SK-N-SH treated with all-trans-retinoic acid at 6 μM for 48 hours (cell line): ENCODE results near the gene ST6GALNAC5.

Source experiments
- ATAC-seq: fragments of 200-7000 bp; cut with Tn5 transposase; 3 replicates; pipeline ENCODE4 v1.9.1; 2020; ENCODE audit warnings: mild to moderate bottlenecking, moderate library complexity
- BACH2 ChIP-seq: fragments of 250-450 bp; sonication (Bioruptor Pico); IDR thresholded peaks from 2 replicates; pipeline ENCODE4 v1.9.0; 2021; ENCODE audit warnings: mild to moderate bottlenecking, borderline replicate concordance
- ESRRG ChIP-seq: fragments of 250-450 bp; sonication (Bioruptor Pico); IDR thresholded peaks from 2 replicates; pipeline ENCODE4 v1.6.1; 2021; ENCODE audit warnings: mild to moderate bottlenecking
- GLIS3 ChIP-seq: fragments of 250-450 bp; sonication (Bioruptor Pico); IDR thresholded peaks from 2 replicates; pipeline ENCODE4 v1.5.0; 2020; ENCODE audit warnings: mild to moderate bottlenecking, moderate library complexity
- ISL1 ChIP-seq: fragments of 250-450 bp; sonication (Bioruptor Pico); IDR thresholded peaks from 2 replicates; pipeline ENCODE4 v2.1.2; 2022; ENCODE audit warnings: mild to moderate bottlenecking, moderate library complexity
- OSR1 ChIP-seq: fragments of 250-450 bp; sonication (Bioruptor Pico); IDR thresholded peaks from 2 replicates; pipeline ENCODE4 v1.8.0; 2022; ENCODE audit warnings: moderate library complexity, mild to moderate bottlenecking, inconsistent platforms
- PPARA ChIP-seq: fragments of 250-450 bp; sonication (Bioruptor Pico); IDR thresholded peaks from 2 replicates; pipeline ENCODE4 v1.5.0; 2020; ENCODE audit warnings: mild to moderate bottlenecking, borderline replicate concordance
- RARB ChIP-seq: fragments of 250-450 bp; sonication (Bioruptor Pico); IDR thresholded peaks from 2 replicates; pipeline ENCODE4 v1.8.0; 2021; ENCODE audit warnings: mild to moderate bottlenecking, moderate library complexity
- SNAI2 ChIP-seq: fragments of 250-450 bp; sonication (Bioruptor Pico); IDR thresholded peaks from 2 replicates; pipeline ENCODE4 v1.5.0; 2020; ENCODE audit warnings: mild to moderate bottlenecking, moderate library complexity
- TCF4 ChIP-seq: fragments of 250-450 bp; sonication (Bioruptor Pico); IDR thresholded peaks from 2 replicates; pipeline ENCODE4 v1.8.0; 2021; ENCODE audit warnings: mild to moderate bottlenecking, moderate library complexity, borderline replicate concordance
- TOX ChIP-seq: fragments of 250-450 bp; sonication (Bioruptor Pico); IDR thresholded peaks from 2 replicates; pipeline ENCODE4 v1.8.0; 2021; ENCODE audit warnings: mild to moderate bottlenecking, moderate library complexity, borderline replicate concordance
- ZC3H10 ChIP-seq: fragments of 250-450 bp; sonication (Bioruptor Pico); IDR thresholded peaks from 2 replicates; pipeline ENCODE4 v1.5.1; 2021; ENCODE audit warnings: mild to moderate bottlenecking, moderate library complexity
- ZFP30 ChIP-seq: fragments of 450-650 bp; formaldehyde crosslinking; IDR thresholded peaks from 2 replicates; pipeline ENCODE4 v1.5.0; 2022; ENCODE audit warnings: mild to moderate bottlenecking, moderate library complexity
- ZNF565 ChIP-seq: fragments of 450-650 bp; formaldehyde crosslinking; conservative IDR thresholded peaks from 2 replicates; pipeline ENCODE4 v1.5.0; 2020; ENCODE audit warnings: low read depth, mild to moderate bottlenecking, moderate library complexity
- ZNF70 ChIP-seq: fragments of 450-650 bp; formaldehyde crosslinking; IDR thresholded peaks from 2 replicates; pipeline ENCODE4 v1.5.0; 2020; ENCODE audit warnings: mild to moderate bottlenecking, moderate library complexity
- ZNF8 ChIP-seq: fragments of 450-650 bp; formaldehyde crosslinking; IDR thresholded peaks from 2 replicates; pipeline ENCODE4 v1.5.0; 2020; ENCODE audit warnings: mild to moderate bottlenecking, moderate library complexity
- TF ChIP-seq, protein P1 (sequence below): fragments of 250-450 bp; sonication (Bioruptor Pico); IDR thresholded peaks from 2 replicates; pipeline ENCODE4 v1.8.0; 2021; ENCODE audit warnings: low read depth, mild to moderate bottlenecking, moderate library complexity, borderline replicate concordance
- TF ChIP-seq, protein P2 (sequence below): fragments of 250-450 bp; sonication (Bioruptor Pico); IDR thresholded peaks from 2 replicates; pipeline ENCODE4 v1.5.1; 2020; ENCODE audit warnings: low read depth, mild to moderate bottlenecking, moderate library complexity
- TF ChIP-seq, protein P3 (sequence below): fragments of 250-450 bp; sonication (Bioruptor Pico); IDR thresholded peaks from 2 replicates; pipeline ENCODE4 v1.5.1; 2021; ENCODE audit warnings: mild to moderate bottlenecking, moderate library complexity
- TF ChIP-seq, protein P4 (sequence below): fragments of 250-450 bp; sonication (Bioruptor Pico); IDR thresholded peaks from 2 replicates; pipeline ENCODE4 v1.8.0; 2020; ENCODE audit warnings: mild to moderate bottlenecking, moderate library complexity, borderline replicate concordance
- TF ChIP-seq, protein P5 (sequence below): fragments of 250-450 bp; sonication (Bioruptor Pico); IDR thresholded peaks from 2 replicates; pipeline ENCODE4 v1.5.0; 2020; ENCODE audit warnings: mild to moderate bottlenecking, moderate library complexity

ST6GALNAC5 gene

DNA sequence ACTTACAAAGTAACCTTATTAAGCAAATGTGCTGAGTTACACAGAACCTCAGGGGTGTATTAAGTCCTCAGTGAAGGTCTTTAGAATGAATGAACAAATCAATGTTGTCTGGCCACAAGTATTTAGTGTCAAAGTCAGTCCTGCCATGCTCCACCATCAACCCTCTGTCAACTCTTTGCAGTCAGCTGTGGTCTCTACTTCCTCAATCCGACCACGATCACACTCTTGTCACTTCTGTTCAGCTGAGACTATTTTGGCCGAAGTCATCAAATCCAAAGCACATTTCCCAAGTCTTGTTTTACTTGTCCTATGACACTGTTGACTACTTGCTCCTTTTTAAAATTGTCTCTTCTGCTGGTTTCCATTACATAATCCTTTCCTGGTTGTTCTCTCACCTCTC, 173.5 kb downstream of the ST6GALNAC5 start:
- TF ChIP-seq, protein P1, sequence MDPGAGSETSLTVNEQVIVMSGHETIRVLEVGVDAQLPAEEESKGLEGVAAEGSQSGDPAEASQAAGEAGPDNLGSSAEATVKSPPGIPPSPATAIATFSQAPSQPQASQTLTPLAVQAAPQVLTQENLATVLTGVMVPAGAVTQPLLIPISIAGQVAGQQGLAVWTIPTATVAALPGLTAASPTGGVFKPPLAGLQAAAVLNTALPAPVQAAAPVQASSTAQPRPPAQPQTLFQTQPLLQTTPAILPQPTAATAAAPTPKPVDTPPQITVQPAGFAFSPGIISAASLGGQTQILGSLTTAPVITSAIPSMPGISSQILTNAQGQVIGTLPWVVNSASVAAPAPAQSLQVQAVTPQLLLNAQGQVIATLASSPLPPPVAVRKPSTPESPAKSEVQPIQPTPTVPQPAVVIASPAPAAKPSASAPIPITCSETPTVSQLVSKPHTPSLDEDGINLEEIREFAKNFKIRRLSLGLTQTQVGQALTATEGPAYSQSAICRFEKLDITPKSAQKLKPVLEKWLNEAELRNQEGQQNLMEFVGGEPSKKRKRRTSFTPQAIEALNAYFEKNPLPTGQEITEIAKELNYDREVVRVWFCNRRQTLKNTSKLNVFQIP (CRISPR knock-in tag), result no peak
- TF ChIP-seq GLIS3 (no peak), ZFP30 (no peak), BACH2 (CRISPR knock-in tag) (no peak), ZNF70 (CRISPR knock-in tag) (no peak)
- TF ChIP-seq, protein P2, sequence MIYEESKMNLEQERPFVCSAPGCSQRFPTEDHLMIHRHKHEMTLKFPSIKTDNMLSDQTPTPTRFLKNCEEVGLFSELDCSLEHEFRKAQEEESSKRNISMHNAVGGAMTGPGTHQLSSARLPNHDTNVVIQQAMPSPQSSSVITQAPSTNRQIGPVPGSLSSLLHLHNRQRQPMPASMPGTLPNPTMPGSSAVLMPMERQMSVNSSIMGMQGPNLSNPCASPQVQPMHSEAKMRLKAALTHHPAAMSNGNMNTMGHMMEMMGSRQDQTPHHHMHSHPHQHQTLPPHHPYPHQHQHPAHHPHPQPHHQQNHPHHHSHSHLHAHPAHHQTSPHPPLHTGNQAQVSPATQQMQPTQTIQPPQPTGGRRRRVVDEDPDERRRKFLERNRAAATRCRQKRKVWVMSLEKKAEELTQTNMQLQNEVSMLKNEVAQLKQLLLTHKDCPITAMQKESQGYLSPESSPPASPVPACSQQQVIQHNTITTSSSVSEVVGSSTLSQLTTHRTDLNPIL (CRISPR knock-in tag), result no peak
- TF ChIP-seq, protein P3, sequence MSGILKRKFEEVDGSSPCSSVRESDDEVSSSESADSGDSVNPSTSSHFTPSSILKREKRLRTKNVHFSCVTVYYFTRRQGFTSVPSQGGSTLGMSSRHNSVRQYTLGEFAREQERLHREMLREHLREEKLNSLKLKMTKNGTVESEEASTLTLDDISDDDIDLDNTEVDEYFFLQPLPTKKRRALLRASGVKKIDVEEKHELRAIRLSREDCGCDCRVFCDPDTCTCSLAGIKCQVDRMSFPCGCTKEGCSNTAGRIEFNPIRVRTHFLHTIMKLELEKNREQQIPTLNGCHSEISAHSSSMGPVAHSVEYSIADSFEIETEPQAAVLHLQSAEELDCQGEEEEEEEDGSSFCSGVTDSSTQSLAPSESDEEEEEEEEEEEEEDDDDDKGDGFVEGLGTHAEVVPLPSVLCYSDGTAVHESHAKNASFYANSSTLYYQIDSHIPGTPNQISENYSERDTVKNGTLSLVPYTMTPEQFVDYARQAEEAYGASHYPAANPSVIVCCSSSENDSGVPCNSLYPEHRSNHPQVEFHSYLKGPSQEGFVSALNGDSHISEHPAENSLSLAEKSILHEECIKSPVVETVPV (CRISPR knock-in tag), result no peak
- no peak for ATAC-seq

DNA sequence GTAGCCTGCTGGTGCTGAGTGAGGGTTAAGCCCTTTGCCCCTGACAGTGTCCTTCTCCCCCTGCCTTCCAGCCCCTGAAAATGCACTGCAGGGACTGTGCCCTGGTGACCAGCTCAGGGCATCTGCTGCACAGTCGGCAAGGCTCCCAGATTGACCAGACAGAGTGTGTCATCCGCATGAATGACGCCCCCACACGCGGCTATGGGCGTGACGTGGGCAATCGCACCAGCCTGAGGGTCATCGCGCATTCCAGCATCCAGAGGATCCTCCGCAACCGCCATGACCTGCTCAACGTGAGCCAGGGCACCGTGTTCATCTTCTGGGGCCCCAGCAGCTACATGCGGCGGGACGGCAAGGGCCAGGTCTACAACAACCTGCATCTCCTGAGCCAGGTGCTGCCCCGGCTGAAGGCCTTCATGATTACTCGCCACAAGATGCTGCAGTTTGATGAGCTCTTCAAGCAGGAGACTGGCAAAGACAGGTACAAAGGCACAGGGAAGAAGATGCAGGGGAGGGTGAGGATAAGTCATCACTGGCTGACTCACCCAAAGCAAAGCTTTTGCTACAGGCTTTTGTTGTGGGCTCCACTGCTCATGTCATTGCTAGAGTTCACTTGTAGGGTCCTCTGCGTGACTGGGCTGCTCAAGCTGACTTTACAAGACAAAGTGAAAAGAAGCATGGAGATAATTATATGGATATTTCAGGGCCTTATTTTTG, 177.0 kb downstream of the ST6GALNAC5 start:
- ATAC-seq, result no peak
- TF ChIP-seq, protein P4, sequence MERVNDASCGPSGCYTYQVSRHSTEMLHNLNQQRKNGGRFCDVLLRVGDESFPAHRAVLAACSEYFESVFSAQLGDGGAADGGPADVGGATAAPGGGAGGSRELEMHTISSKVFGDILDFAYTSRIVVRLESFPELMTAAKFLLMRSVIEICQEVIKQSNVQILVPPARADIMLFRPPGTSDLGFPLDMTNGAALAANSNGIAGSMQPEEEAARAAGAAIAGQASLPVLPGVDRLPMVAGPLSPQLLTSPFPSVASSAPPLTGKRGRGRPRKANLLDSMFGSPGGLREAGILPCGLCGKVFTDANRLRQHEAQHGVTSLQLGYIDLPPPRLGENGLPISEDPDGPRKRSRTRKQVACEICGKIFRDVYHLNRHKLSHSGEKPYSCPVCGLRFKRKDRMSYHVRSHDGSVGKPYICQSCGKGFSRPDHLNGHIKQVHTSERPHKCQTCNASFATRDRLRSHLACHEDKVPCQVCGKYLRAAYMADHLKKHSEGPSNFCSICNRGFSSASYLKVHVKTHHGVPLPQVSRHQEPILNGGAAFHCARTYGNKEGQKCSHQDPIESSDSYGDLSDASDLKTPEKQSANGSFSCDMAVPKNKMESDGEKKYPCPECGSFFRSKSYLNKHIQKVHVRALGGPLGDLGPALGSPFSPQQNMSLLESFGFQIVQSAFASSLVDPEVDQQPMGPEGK, result no peak
- TF ChIP-seq RARB (CRISPR knock-in tag) (no peak), ESRRG (no peak), TOX (CRISPR knock-in tag) (no peak), GLIS3 (no peak), ZFP30 (no peak), PPARA (CRISPR knock-in tag) (no peak), TCF4 (CRISPR knock-in tag) (no peak), ISL1 (CRISPR knock-in tag) (no peak), ZNF565 (CRISPR knock-in tag) (no peak), ZNF8 (CRISPR knock-in tag) (no peak), ZNF70 (CRISPR knock-in tag) (no peak), OSR1 (CRISPR knock-in tag) (no peak), BACH2 (CRISPR knock-in tag) (no peak), ZC3H10 (CRISPR knock-in tag) (no peak), SNAI2 (CRISPR knock-in tag) (no peak)
- TF ChIP-seq, protein P1 (CRISPR knock-in tag), result no peak
- TF ChIP-seq, protein P3 (CRISPR knock-in tag), result no peak
- TF ChIP-seq, protein P5, sequence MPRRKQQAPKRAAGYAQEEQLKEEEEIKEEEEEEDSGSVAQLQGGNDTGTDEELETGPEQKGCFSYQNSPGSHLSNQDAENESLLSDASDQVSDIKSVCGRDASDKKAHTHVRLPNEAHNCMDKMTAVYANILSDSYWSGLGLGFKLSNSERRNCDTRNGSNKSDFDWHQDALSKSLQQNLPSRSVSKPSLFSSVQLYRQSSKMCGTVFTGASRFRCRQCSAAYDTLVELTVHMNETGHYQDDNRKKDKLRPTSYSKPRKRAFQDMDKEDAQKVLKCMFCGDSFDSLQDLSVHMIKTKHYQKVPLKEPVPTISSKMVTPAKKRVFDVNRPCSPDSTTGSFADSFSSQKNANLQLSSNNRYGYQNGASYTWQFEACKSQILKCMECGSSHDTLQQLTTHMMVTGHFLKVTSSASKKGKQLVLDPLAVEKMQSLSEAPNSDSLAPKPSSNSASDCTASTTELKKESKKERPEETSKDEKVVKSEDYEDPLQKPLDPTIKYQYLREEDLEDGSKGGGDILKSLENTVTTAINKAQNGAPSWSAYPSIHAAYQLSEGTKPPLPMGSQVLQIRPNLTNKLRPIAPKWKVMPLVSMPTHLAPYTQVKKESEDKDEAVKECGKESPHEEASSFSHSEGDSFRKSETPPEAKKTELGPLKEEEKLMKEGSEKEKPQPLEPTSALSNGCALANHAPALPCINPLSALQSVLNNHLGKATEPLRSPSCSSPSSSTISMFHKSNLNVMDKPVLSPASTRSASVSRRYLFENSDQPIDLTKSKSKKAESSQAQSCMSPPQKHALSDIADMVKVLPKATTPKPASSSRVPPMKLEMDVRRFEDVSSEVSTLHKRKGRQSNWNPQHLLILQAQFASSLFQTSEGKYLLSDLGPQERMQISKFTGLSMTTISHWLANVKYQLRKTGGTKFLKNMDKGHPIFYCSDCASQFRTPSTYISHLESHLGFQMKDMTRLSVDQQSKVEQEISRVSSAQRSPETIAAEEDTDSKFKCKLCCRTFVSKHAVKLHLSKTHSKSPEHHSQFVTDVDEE (CRISPR knock-in tag), result no peak
- TF ChIP-seq, protein P2 (CRISPR knock-in tag), result no peak
